Astrocyte (in vitro differentiated cells and primary cell): ENCODE data around the gene PNO1. TPM values are rescaled to one million over a fixed set of nuclear protein-coding genes. Genes with fewer than 3 reads are reported as not detected.

Experiments used
- DNase-seq: peaks from one replicate; pipeline ENCODE4 v3.0.0-alpha.2; 2010; ENCODE audit warnings: low read depth
- FAIRE-seq: peaks from 2 replicates; lab custom pipeline; 2011; peaks lifted over from hg19 to GRCh38; lab: Jason Lieb, UNC
- H2AFZ ChIP-seq: 2 replicates; pipeline ENCODE4 v1.6.0; 2012; ENCODE audit warnings: low read depth, low read length, inconsistent platforms
- H3K27ac ChIP-seq: 2 replicates; pipeline ENCODE4 v1.5.1; 2011; ENCODE audit warnings: low read depth, low read length, inconsistent platforms
- H3K27me3 ChIP-seq: 2 replicates; pipeline ENCODE4 v1.6.0; 2011; ENCODE audit warnings: low read length, inconsistent platforms; ENCODE audit not compliant: insufficient read depth
- H3K36me3 ChIP-seq: 2 replicates; pipeline ENCODE4 v1.5.1; 2011; ENCODE audit warnings: low read length, inconsistent platforms; ENCODE audit not compliant: insufficient read depth
- H3K4me1 ChIP-seq: 2 replicates; pipeline ENCODE4 v1.5.1; 2011; ENCODE audit warnings: low read length, inconsistent platforms; ENCODE audit not compliant: insufficient read depth
- H3K4me2 ChIP-seq: 2 replicates; pipeline ENCODE4 v1.6.0; 2012; ENCODE audit warnings: low read length, inconsistent platforms
- H3K4me3 ChIP-seq: 2 replicates; pipeline ENCODE4 v1.5.1; 2011; ENCODE audit warnings: low read depth, mild to moderate bottlenecking, low read length, inconsistent platforms; ENCODE audit not compliant: insufficient read depth
- H3K79me2 ChIP-seq: 2 replicates; pipeline ENCODE4 v1.6.0; 2012; ENCODE audit warnings: mild to moderate bottlenecking, low read length, inconsistent platforms; ENCODE audit not compliant: insufficient read depth
- H3K9ac ChIP-seq: 2 replicates; pipeline ENCODE4 v1.6.0; 2012; ENCODE audit warnings: mild to moderate bottlenecking, low read length, inconsistent platforms
- H3K9me3 ChIP-seq: 2 replicates; pipeline ENCODE4 v1.5.1; 2012; ENCODE audit warnings: low read depth, mild to moderate bottlenecking, low read length, inconsistent platforms; ENCODE audit not compliant: insufficient read depth
- H4K20me1 ChIP-seq: 2 replicates; pipeline ENCODE4 v1.6.0; 2012; ENCODE audit warnings: low read length, inconsistent platforms; ENCODE audit not compliant: insufficient read depth
- H3K27ac Mint-ChIP-seq: one replicate; pipeline ENCODE4 v1.8.0; 2021; ENCODE audit warnings: mild to moderate bottlenecking, mixed read lengths; ENCODE audit not compliant: unreplicated experiment
- H3K27me3 Mint-ChIP-seq: one replicate; pipeline ENCODE4 v1.8.0; 2021; ENCODE audit warnings: low read depth, mixed read lengths; ENCODE audit not compliant: unreplicated experiment
- H3K36me3 Mint-ChIP-seq: one replicate; pipeline ENCODE4 v1.8.0; 2021; ENCODE audit warnings: low read depth, mixed read lengths; ENCODE audit not compliant: unreplicated experiment
- H3K4me1 Mint-ChIP-seq: one replicate; pipeline ENCODE4 v1.8.0; 2021; ENCODE audit warnings: low read depth, mixed read lengths; ENCODE audit not compliant: unreplicated experiment
- H3K4me3 Mint-ChIP-seq: one replicate; pipeline ENCODE4 v1.8.0; 2021; ENCODE audit warnings: mild to moderate bottlenecking, moderate library complexity, mixed read lengths; ENCODE audit not compliant: unreplicated experiment
- H3K9me3 Mint-ChIP-seq: one replicate; pipeline ENCODE4 v1.8.0; 2021; ENCODE audit warnings: mild to moderate bottlenecking, mixed read lengths; ENCODE audit not compliant: unreplicated experiment
- EZH2 ChIP-seq: IDR thresholded peaks from 2 replicates; pipeline ENCODE4 v1.6.1; 2012; ENCODE audit warnings: mild to moderate bottlenecking, low read length, inconsistent platforms; ENCODE audit not compliant: insufficient read depth
- total RNA-seq: library from RNA; stranded (reverse); gene quantifications from 2 replicates; pipeline ENCODE4 v1.2.1, GENCODE V29; 2021
- TF ChIP-seq, protein P1 (sequence below): IDR thresholded peaks from 2 replicates; pipeline ENCODE4 v1.5.1; 2011; ENCODE audit warnings: low read depth, mild to moderate bottlenecking, inconsistent platforms, low read length, moderate library complexity; ENCODE audit not compliant: insufficient read depth

PNO1 gene
- total RNA-seq, 1 donor from 2014 or later = 26.8 TPM

DNA sequence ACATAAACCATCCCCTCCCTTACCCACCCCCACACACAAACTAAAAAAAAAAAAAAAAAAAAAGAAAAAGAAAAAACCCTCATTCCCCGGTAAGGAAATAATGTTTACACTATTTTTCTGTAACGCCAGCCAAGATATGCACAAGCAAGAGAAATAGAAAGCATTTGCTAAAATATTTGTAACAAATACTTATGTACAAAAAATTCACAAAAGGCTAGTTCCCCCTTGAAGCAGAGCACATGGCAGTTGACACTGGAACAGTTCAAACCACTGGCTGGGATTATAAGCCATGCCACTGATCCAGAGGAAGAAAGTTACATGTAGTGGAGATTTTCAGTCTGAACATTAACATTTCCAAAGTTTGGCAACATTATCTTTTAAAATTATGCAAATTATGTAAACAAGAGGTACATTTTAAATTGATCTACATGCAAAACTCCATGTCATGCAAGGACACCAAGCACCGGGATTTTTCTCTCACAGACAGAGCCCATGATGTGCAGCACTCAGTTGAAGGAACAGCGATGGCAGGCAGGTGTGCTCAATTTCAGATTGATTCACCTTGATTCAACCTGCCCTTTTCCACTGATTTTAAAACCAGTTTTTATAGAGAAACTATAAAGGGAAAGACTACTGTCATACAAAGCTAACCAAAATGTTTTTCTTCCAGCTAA is 21.4 kb downstream of the PNO1 start:
- no peaks in the 10 kb centered on the region for H3K27me3 Mint-ChIP-seq
- no peak for DNase-seq
- Histone ChIP-seq H3K4me2 (no peak overlapping the region), H3K36me3 (peaks cover 33% of the 10 kb centered on the region), H3K9ac (no peak overlapping the region), H3K79me2 (peaks cover 19% of the 10 kb centered on the region), H3K27me3 (no peaks in the 10 kb centered on the region), H3K4me1 (no peaks in the 10 kb centered on the region), H2AFZ (no peak overlapping the region), H3K4me3 (no peak overlapping the region), H3K9me3 (no peaks in the 10 kb centered on the region), H4K20me1 (peaks cover 14% of the 10 kb centered on the region), H3K27ac (no peak overlapping the region)
- H3K27ac Mint-ChIP-seq = no peak overlapping the region
- H3K9me3 Mint-ChIP-seq = no peaks in the 10 kb centered on the region
- no peak for FAIRE-seq
- TF ChIP-seq, protein P1, sequence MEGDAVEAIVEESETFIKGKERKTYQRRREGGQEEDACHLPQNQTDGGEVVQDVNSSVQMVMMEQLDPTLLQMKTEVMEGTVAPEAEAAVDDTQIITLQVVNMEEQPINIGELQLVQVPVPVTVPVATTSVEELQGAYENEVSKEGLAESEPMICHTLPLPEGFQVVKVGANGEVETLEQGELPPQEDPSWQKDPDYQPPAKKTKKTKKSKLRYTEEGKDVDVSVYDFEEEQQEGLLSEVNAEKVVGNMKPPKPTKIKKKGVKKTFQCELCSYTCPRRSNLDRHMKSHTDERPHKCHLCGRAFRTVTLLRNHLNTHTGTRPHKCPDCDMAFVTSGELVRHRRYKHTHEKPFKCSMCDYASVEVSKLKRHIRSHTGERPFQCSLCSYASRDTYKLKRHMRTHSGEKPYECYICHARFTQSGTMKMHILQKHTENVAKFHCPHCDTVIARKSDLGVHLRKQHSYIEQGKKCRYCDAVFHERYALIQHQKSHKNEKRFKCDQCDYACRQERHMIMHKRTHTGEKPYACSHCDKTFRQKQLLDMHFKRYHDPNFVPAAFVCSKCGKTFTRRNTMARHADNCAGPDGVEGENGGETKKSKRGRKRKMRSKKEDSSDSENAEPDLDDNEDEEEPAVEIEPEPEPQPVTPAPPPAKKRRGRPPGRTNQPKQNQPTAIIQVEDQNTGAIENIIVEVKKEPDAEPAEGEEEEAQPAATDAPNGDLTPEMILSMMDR = no peak
- no peak for TF ChIP-seq EZH2
- no peaks in the 10 kb centered on the region for H3K4me1 Mint-ChIP-seq
- H3K4me3 Mint-ChIP-seq = no peak overlapping the region
- H3K36me3 Mint-ChIP-seq = peaks cover 6% of the 10 kb centered on the region

DNA sequence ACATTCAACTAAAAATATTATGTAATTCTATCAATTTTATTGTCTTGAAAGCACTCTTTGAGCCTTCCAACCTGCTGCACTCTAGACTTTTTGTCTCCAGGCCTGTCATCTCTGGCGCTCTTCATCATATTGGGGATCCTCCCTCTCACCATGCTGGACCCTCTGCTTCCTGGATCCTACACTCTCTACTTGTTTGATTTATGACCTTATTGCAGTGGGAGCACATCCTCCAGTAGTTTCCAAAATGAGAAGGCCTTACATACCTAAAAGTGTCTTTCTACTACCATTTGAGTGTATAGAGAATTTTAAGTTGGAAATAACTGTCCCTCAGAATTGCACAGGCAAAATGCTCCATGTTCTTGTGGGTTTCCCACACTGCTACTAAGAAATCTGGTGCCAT is 25.2 kb downstream of the PNO1 start:
- Mint-ChIP-seq H3K4me3 (no peak overlapping the region), H3K9me3 (no peaks in the 10 kb centered on the region), H3K4me1 (no peaks in the 10 kb centered on the region), H3K27me3 (no peaks in the 10 kb centered on the region), H3K27ac (no peak overlapping the region), H3K36me3 (peaks cover 7% of the 10 kb centered on the region)
- Histone ChIP-seq H3K9me3 (no peaks in the 10 kb centered on the region), H3K4me2 (no peak overlapping the region), H3K36me3 (peaks cover 25% of the 10 kb centered on the region), H3K27ac (no peak overlapping the region), H4K20me1 (peaks cover 31% of the 10 kb centered on the region), H2AFZ (no peak overlapping the region), H3K4me3 (no peak overlapping the region), H3K9ac (no peak overlapping the region), H3K79me2 (peaks cover 39% of the 10 kb centered on the region), H3K27me3 (no peaks in the 10 kb centered on the region), H3K4me1 (no peaks in the 10 kb centered on the region)
- FAIRE-seq = no peak
- no peak for DNase-seq
- TF ChIP-seq EZH2 = no peak
- TF ChIP-seq, protein P1 = no peak

DNA sequence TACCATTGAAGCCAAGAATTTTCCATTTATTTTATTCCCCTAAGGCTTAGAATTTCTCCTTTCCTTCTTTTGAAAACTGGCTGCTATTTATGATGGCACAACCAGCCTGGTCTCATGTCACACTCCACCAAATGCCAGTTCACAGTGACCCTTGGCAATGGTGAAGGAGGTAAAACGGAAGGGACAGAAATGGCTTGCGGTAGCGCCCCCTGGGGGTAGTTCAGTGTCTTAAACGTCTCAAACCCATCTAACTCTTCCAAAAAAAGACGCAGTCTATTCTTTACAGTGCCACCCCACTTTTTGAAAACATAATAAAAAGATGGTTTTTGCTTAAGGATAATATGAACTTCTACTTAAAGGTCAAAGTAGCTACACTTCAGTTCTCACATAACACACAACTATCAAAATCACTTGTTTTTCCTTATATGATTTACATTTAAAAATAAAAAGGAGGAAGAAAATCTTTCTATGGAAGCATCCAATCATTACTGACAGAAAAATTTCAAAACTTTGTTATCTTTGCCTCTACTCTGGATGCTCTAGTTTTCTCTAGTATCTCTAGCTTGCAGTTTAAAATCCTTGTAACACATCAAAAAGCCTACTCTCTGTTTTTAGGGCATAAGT is 28.0 kb downstream of the PNO1 start:
- H3K79me2 ChIP-seq = peaks cover 59% of the 10 kb centered on the region
- DNase-seq = peak; percentile 15
- H3K27me3 ChIP-seq = no peaks in the 10 kb centered on the region
- Mint-ChIP-seq H3K4me3 (no peak overlapping the region), H3K9me3 (no peaks in the 10 kb centered on the region), H3K4me1 (peaks cover 7% of the 10 kb centered on the region), H3K27ac (no peak overlapping the region), H3K27me3 (no peaks in the 10 kb centered on the region), H3K36me3 (peaks cover 4% of the 10 kb centered on the region)
- no peak overlapping the region for H3K27ac ChIP-seq
- no peak overlapping the region for H3K4me3 ChIP-seq
- peaks cover 33% of the 10 kb centered on the region for H4K20me1 ChIP-seq
- FAIRE-seq = no peak
- H3K9me3 ChIP-seq = no peaks in the 10 kb centered on the region
- H2AFZ ChIP-seq = no peak overlapping the region
- TF ChIP-seq, protein P1 = peak; percentile 67
- no peak for TF ChIP-seq EZH2
- no peak overlapping the region for H3K4me2 ChIP-seq
- no peak overlapping the region for H3K9ac ChIP-seq
- peaks cover 17% of the 10 kb centered on the region for H3K36me3 ChIP-seq
- H3K4me1 ChIP-seq = no peaks in the 10 kb centered on the region
